Muscle layer of duodenum (tissue), 2 donors: ENCODE results near the gene STK24.

Source experiments
- H3K27ac ChIP-seq: one replicate; pipeline ENCODE4 v1.7.0; 2013; ENCODE audit warnings: mild to moderate bottlenecking, low read length
- H3K27me3 ChIP-seq: one replicate; pipeline ENCODE4 v1.7.0; 2013; ENCODE audit warnings: low read depth, mild to moderate bottlenecking, control low read depth, low read length
- H3K36me3 ChIP-seq, 2 donors: one replicate each; pipeline ENCODE4 v1.7.0; 2013; ENCODE audit warnings: low read length in 2 of 2, control low read depth in 1 of 2, mild to moderate bottlenecking in 1 of 2; ENCODE audit not compliant: insufficient read depth in 2 of 2, control insufficient read depth in 1 of 2
- H3K4me1 ChIP-seq, 2 donors: one replicate each; pipeline ENCODE4 v1.7.0; 2013; ENCODE audit warnings: low read length in 2 of 2, mild to moderate bottlenecking in 2 of 2, control low read depth in 1 of 2, moderate library complexity in 1 of 2; ENCODE audit not compliant: insufficient read depth in 2 of 2, control insufficient read depth in 1 of 2
- H3K4me3 ChIP-seq, 2 donors: one replicate each; pipeline ENCODE4 v1.7.0; 2013; ENCODE audit warnings: low read length in 2 of 2, low read depth in 1 of 2, mild to moderate bottlenecking in 1 of 2
- H3K9me3 ChIP-seq, 2 donors: one replicate each; pipeline ENCODE4 v1.7.0; 2013; ENCODE audit warnings: low read length in 2 of 2, control low read depth in 1 of 2, mild to moderate bottlenecking in 1 of 2; ENCODE audit not compliant: control insufficient read depth in 1 of 2
- donor health status: healthy.

The STK24 gene

GRCh38 chr13:98525456-98526181 lies 51.3 kb downstream of the STK24 start:
- Histone ChIP-seq H3K4me3 (no peak overlapping the region), H3K27me3 (no peaks in the 10 kb centered on the region), H3K27ac (no peak overlapping the region), H3K4me1 (peaks cover 13 to 76% of the 10 kb centered on the region in 2 donors), H3K9me3 (no peaks in the 10 kb centered on the region), H3K36me3 (no peaks in the 10 kb centered on the region)

- Histone ChIP-seq H3K27me3 (no peaks in the 10 kb centered on the region), H3K9me3 (no peaks in the 10 kb centered on the region), H3K4me3 (no peak overlapping the region), H3K4me1 (peaks cover 13 to 82% of the 10 kb centered on the region in 2 donors), H3K36me3 (no peaks in the 10 kb centered on the region), H3K27ac (no peak overlapping the region)
Observed at GRCh38 chr13:98524793-98525192, 52.1 kb downstream of the STK24 start.

- H3K4me3 ChIP-seq: no peak overlapping the region
- H3K36me3 ChIP-seq: no peaks in the 10 kb centered on the region
- H3K27ac ChIP-seq: no peak overlapping the region
- H3K9me3 ChIP-seq: no peaks in the 10 kb centered on the region
- peaks cover 13 to 78% of the 10 kb centered on the region in 2 donors for H3K4me1 ChIP-seq
- no peaks in the 10 kb centered on the region for H3K27me3 ChIP-seq
Observed at GRCh38 chr13:98524391-98524790, 52.5 kb downstream of the STK24 start.

DNA sequence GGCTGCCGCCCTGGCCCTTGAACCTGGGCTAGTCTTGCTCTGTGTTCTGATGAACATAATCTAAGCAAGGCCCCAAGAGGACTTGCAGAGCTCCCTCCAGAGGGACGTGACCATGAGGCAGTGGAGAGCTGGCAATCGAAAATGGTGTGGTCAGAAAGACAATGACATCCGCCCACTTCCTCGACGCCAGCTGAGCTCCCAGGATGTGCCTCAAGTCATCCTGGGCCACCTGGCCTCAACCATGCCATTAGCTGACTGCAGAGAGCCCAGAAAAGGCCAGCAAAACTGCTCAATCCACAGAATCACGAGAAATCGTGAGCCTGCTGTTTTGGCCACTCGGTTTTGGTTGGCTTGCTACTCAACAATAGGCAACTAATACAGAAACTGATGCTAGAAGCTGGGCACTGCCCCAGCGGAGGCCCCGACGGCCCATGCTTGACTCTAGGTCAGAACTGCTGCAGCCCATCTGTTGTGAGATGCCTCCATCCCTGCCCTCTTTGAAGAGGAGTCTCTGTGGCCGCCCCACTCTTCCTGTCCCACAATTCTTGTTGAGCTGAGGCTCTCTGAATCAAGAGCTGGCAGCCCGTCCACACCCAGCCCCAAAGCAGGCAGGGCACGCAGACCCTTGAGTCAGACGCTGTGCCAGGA lies 53.3 kb downstream of the STK24 start:
- no peak overlapping the region for H3K27ac ChIP-seq
- no peak overlapping the region for H3K4me3 ChIP-seq
- peaks cover 0 to 5% of the 10 kb centered on the region in 2 donors for H3K36me3 ChIP-seq
- H3K4me1 ChIP-seq: peaks cover 13 to 71% of the 10 kb centered on the region in 2 donors
- no peaks in the 10 kb centered on the region for H3K9me3 ChIP-seq
- H3K27me3 ChIP-seq: no peaks in the 10 kb centered on the region

GRCh38 chr13:98522371-98522770 lies 54.5 kb downstream of the STK24 start:
- peaks cover 0 to 10% of the 10 kb centered on the region in 2 donors for H3K36me3 ChIP-seq
- H3K9me3 ChIP-seq: no peaks in the 10 kb centered on the region
- no peak overlapping the region for H3K27ac ChIP-seq

GRCh38 chr13:98521461-98522247 lies 55.3 kb downstream of the STK24 start:
- Histone ChIP-seq H3K27ac (no peak overlapping the region), H3K27me3 (no peaks in the 10 kb centered on the region), H3K4me3 (no peak overlapping the region), H3K36me3 (peaks cover 0 to 10% of the 10 kb centered on the region in 2 donors), H3K4me1 (peaks cover 13 to 61% of the 10 kb centered on the region in 2 donors), H3K9me3 (no peaks in the 10 kb centered on the region)

More at GRCh38 chr13:98522371-98522770, 54.5 kb downstream of the STK24 start:
- Histone ChIP-seq H3K4me3 (no peak overlapping the region), H3K4me1 (peaks cover 13 to 68% of the 10 kb centered on the region in 2 donors), H3K27me3 (no peaks in the 10 kb centered on the region)

- Histone ChIP-seq H3K4me1 (peaks cover 13 to 61% of the 10 kb centered on the region in 2 donors), H3K36me3 (peaks cover 0 to 10% of the 10 kb centered on the region in 2 donors), H3K4me3 (no peak overlapping the region), H3K27me3 (no peaks in the 10 kb centered on the region), H3K9me3 (no peaks in the 10 kb centered on the region), H3K27ac (no peak overlapping the region)
Observed at GRCh38 chr13:98520674-98521449, 56.0 kb downstream of the STK24 start.

- peaks cover 0 to 10% of the 10 kb centered on the region in 2 donors for H3K36me3 ChIP-seq
Observed at GRCh38 chr13:98519976-98520375, 56.9 kb downstream of the STK24 start.

GRCh38 chr13:98517576-98518310 lies 59.2 kb downstream of the STK24 start:
- Histone ChIP-seq H3K4me1 (peaks cover 13 to 37% of the 10 kb centered on the region in 2 donors), H3K36me3 (peaks cover 0 to 10% of the 10 kb centered on the region in 2 donors), H3K27ac (no peak overlapping the region), H3K27me3 (no peaks in the 10 kb centered on the region), H3K9me3 (no peaks in the 10 kb centered on the region), H3K4me3 (no peak overlapping the region)

More at GRCh38 chr13:98519976-98520375, 56.9 kb downstream of the STK24 start:
- H3K9me3 ChIP-seq: no peaks in the 10 kb centered on the region
- no peak overlapping the region for H3K27ac ChIP-seq
- H3K4me3 ChIP-seq: no peak overlapping the region
- peaks cover 13 to 53% of the 10 kb centered on the region in 2 donors for H3K4me1 ChIP-seq
- no peaks in the 10 kb centered on the region for H3K27me3 ChIP-seq

- H3K36me3 ChIP-seq: peaks cover 0 to 10% of the 10 kb centered on the region in 2 donors
- no peak overlapping the region for H3K4me3 ChIP-seq
- H3K27ac ChIP-seq: no peak overlapping the region
- no peaks in the 10 kb centered on the region for H3K9me3 ChIP-seq
- H3K27me3 ChIP-seq: no peaks in the 10 kb centered on the region
- peaks cover 0 to 26% of the 10 kb centered on the region in 2 donors for H3K4me1 ChIP-seq
Observed at GRCh38 chr13:98515818-98516465, 61.0 kb downstream of the STK24 start.
